ENCODE measurements around the gene ELMO1. TPM values are rescaled to one million over a fixed set of nuclear protein-coding genes. Genes with fewer than 3 reads are reported as not detected.

The ELMO1 gene
- total RNA-seq, 1 experiment from 2014 or later = not detected

DNA sequence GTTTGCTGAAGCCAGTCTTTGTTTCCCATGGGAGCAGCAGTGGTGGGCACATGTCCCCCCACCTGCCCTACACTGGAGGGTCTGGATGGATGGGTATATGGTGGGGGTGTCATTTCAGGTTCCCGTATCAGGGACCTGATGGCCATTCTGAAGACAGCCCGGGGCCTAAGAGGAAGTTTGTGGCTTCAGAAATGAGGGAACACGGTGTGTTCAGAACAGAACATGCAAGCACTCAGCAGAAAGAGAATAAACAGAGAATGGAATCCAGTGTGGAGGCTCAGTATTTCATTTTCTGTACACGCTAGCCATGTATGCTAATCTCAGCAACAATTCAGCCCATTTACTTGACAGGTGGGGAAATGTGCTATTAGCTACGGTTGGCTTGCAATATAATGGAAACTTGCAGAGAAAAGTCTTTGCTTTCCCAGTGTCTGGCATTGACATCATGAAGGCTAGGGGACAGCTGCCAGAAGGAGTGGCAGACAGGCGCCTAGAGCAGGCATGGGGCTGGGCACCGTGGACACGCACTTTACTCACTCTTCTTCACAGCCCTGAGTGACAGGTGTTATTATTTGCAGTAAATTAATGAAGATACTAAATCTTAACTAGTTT, 98.6 kb downstream of the ELMO1 start:
- no TSS peak for BruUV-seq (replicated peaks)
- no peak for DNase-seq (ENCODE audit: low spot score)
- CTCF ChIA-PET = no interaction called here
- no peaks in the 10 kb centered on the region for H3K27me3 ChIP-seq (replicated peaks; ENCODE audit: insufficient read depth, low read depth, low read length, poor library complexity)
- no peaks in the 10 kb centered on the region for H3K4me1 ChIP-seq (ENCODE audit: insufficient read depth, low read length, poor library complexity, severe bottlenecking)
- TF ChIP-seq, protein P1, sequence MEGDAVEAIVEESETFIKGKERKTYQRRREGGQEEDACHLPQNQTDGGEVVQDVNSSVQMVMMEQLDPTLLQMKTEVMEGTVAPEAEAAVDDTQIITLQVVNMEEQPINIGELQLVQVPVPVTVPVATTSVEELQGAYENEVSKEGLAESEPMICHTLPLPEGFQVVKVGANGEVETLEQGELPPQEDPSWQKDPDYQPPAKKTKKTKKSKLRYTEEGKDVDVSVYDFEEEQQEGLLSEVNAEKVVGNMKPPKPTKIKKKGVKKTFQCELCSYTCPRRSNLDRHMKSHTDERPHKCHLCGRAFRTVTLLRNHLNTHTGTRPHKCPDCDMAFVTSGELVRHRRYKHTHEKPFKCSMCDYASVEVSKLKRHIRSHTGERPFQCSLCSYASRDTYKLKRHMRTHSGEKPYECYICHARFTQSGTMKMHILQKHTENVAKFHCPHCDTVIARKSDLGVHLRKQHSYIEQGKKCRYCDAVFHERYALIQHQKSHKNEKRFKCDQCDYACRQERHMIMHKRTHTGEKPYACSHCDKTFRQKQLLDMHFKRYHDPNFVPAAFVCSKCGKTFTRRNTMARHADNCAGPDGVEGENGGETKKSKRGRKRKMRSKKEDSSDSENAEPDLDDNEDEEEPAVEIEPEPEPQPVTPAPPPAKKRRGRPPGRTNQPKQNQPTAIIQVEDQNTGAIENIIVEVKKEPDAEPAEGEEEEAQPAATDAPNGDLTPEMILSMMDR (conservative IDR thresholded peaks at IDR 0.05; ENCODE audit: low read depth, low read length) = no peak
- TF ChIP-seq EZH2 (IDR thresholded peaks at IDR 0.05; ENCODE audit: borderline replicate concordance, low read depth, low read length, poor library complexity, severe bottlenecking) = no peak
- no peak overlapping the region for H3K4me3 ChIP-seq (ENCODE audit: low read depth, low read length, poor library complexity, severe bottlenecking)
- POLR2A ChIA-PET (ENCODE audit: low non-redundant PET) = no interaction called here
- H3K27ac ChIP-seq (ENCODE audit: low read depth, low read length, poor library complexity, severe bottlenecking) = no peak overlapping the region
- H3K36me3 ChIP-seq (ENCODE audit: insufficient read depth, low read length, poor library complexity, severe bottlenecking) = no peaks in the 10 kb centered on the region
- intact Hi-C loops (cut with micrococcal nuclease; ENCODE audit: unreplicated experiment) = no loop called here
- no peaks in the 10 kb centered on the region for H3K9me3 ChIP-seq (ENCODE audit: low read depth, low read length, poor library complexity, severe bottlenecking)

DNA sequence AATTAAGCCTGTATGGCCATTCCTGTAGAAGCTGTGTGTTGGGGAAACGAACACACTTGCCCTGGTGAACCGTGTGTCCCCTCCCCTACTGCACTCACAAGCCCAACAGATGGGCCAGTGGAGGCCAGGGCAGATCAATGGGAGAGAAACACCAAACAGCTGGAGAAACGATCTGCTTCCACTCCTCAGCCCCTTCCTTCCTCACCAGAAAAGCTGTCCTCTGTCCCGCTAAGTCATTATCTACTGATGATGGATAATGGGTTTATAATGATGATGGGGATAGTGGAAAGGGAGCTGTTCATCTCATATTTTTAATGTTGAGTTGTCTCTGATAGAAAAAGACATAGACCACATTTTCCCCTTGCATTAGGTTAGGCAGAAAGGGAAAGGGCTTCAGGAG, 99.7 kb downstream of the ELMO1 start:
- ChIA-PET POLR2A (ENCODE audit: low non-redundant PET) (no interaction called here), CTCF (no interaction called here)
- intact Hi-C loops (cut with micrococcal nuclease; ENCODE audit: unreplicated experiment) = no loop called here
- H3K27ac ChIP-seq (ENCODE audit: low read depth, low read length, poor library complexity, severe bottlenecking) = no peak overlapping the region
- no peaks in the 10 kb centered on the region for H3K4me1 ChIP-seq (ENCODE audit: insufficient read depth, low read length, poor library complexity, severe bottlenecking)
- H3K9me3 ChIP-seq (ENCODE audit: low read depth, low read length, poor library complexity, severe bottlenecking) = no peaks in the 10 kb centered on the region
- no peak for DNase-seq (ENCODE audit: low spot score)
- no TSS peak for BruUV-seq (replicated peaks)
- H3K27me3 ChIP-seq (replicated peaks; ENCODE audit: insufficient read depth, low read depth, low read length, poor library complexity) = no peaks in the 10 kb centered on the region
- TF ChIP-seq, protein P1 (conservative IDR thresholded peaks at IDR 0.05; ENCODE audit: low read depth, low read length) = no peak
- TF ChIP-seq EZH2 (IDR thresholded peaks at IDR 0.05; ENCODE audit: borderline replicate concordance, low read depth, low read length, poor library complexity, severe bottlenecking) = no peak
- H3K36me3 ChIP-seq (ENCODE audit: insufficient read depth, low read length, poor library complexity, severe bottlenecking) = no peaks in the 10 kb centered on the region
- H3K4me3 ChIP-seq (ENCODE audit: low read depth, low read length, poor library complexity, severe bottlenecking) = no peak overlapping the region

DNA sequence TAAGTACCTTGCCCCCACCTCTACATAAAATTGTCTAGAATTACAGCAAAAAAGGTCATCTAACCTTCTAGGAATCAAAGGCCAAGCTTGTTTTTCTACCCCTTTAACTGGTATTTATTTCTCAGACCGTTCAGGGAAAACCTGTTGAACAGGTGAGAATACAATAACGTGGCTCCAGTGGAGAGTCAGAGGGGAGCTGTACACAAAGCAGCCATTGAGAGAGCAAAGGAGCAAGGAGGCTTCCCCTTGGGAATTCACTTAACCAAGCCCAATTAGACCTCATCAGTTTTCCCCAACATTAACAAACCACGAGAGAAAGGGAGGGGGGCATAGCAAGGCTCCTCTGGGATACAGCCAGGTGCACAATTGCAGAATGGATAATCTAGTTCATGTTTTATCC, 101.9 kb downstream of the ELMO1 start:
- Histone ChIP-seq H3K9me3 (ENCODE audit: low read depth, low read length, poor library complexity, severe bottlenecking) (no peaks in the 10 kb centered on the region), H3K36me3 (ENCODE audit: insufficient read depth, low read length, poor library complexity, severe bottlenecking) (no peaks in the 10 kb centered on the region), H3K27ac (ENCODE audit: low read depth, low read length, poor library complexity, severe bottlenecking) (no peak overlapping the region), H3K4me3 (ENCODE audit: low read depth, low read length, poor library complexity, severe bottlenecking) (no peak overlapping the region), H3K4me1 (ENCODE audit: insufficient read depth, low read length, poor library complexity, severe bottlenecking) (no peaks in the 10 kb centered on the region), H3K27me3 (replicated peaks; ENCODE audit: insufficient read depth, low read depth, low read length, poor library complexity) (no peaks in the 10 kb centered on the region)
- intact Hi-C loops (cut with micrococcal nuclease; ENCODE audit: unreplicated experiment) = no loop called here
- DNase-seq (ENCODE audit: low spot score) = no peak
- ChIA-PET POLR2A (ENCODE audit: low non-redundant PET) (no interaction called here), CTCF (no interaction called here)
- TF ChIP-seq EZH2 (IDR thresholded peaks at IDR 0.05; ENCODE audit: borderline replicate concordance, low read depth, low read length, poor library complexity, severe bottlenecking) = no peak
- TF ChIP-seq, protein P1 (conservative IDR thresholded peaks at IDR 0.05; ENCODE audit: low read depth, low read length) = no peak
- no TSS peak for BruUV-seq (replicated peaks)

All from A673 (cell line).